ENCODE measurements around the gene SYCP3.

SYCP3 gene

DNA sequence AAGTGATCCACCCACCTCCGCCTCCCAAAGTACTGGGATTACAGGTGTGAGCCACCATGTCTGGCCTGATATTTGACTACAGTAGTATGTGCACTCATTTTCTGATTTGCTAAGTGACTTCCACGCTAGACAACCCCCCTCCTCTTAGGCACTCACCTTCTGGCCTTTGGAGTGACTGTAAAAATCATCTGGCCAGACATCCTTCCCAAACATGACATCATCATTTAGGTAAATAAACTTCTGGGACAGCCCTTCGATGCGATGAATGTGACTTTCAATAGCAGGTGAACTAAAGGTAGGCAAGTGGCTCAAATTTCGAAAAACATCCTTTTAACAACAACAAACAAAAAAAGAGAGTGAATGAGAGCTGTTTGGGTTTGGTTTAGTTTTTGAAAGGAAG, 30.6 kb upstream of the SYCP3 start:
- DNase-seq, result no peak
- peaks cover 28% of the 10 kb centered on the region for H3K36me3 Mint-ChIP-seq (ENCODE audit: low read depth)

DNA sequence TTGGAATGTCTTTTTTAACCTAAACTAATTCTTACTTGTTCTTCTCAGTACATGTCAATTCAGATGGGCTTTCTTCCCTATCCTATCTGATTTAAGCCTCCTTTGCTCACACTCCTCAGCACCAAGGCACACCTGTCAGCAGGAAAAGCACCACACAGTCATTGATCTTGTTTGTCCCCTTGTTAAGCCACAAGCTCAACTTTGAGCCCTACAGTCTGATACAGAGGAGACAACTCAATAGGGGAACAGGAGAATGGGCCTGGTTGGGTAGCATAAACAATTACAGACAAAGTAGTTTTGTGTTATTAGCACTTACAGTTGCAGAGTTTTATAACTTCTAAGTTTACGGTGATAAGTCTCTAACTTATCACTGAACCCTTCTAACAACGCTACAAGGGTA, 29.5 kb upstream of the SYCP3 start:
- no peak overlapping the region for H3K27ac Mint-ChIP-seq
- peaks cover 6% of the 10 kb centered on the region for H3K4me1 Mint-ChIP-seq
- ATAC-seq (no peak), DNase-seq (no peak)
- H3K9me3 Mint-ChIP-seq, result no peaks in the 10 kb centered on the region
- H3K36me3 Mint-ChIP-seq (ENCODE audit: low read depth), result peaks cover 34% of the 10 kb centered on the region
- H3K27me3 Mint-ChIP-seq, result no peaks in the 10 kb centered on the region
- H3K4me3 Mint-ChIP-seq, result no peak overlapping the region

More for the DNA sequence above, 30.6 kb upstream of the SYCP3 start:
- peaks cover 9% of the 10 kb centered on the region for H3K4me1 Mint-ChIP-seq
- no peak for ATAC-seq
- peak overlapping the region; percentile 46 for H3K27ac Mint-ChIP-seq
- H3K9me3 Mint-ChIP-seq, result no peaks in the 10 kb centered on the region
- H3K4me3 Mint-ChIP-seq, result no peak overlapping the region
- H3K27me3 Mint-ChIP-seq, result no peaks in the 10 kb centered on the region

DNA sequence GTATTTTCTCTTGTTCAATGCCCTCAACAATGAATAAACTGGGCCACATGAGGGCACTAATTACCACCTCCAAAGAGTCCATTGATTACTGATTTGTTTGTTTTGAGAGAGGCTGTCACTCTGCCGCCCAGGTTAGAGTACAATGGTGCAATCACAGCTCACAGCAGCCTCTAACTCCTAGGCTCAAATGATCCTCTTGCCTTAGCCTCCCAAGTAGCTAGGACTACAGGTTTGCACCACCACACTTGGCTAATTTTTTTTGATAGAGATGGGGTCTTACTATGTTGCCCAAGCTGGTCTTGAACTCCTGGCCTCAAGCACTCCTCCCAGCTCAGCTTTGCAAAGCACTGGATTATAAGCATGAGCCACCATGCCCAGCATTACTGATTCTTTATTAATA, 28.3 kb upstream of the SYCP3 start:
- H3K27ac Mint-ChIP-seq, result no peak overlapping the region
- H3K4me1 Mint-ChIP-seq, result peaks cover 3% of the 10 kb centered on the region
- DNase-seq (no peak), ATAC-seq (no peak)
- no peak overlapping the region for H3K4me3 Mint-ChIP-seq
- H3K27me3 Mint-ChIP-seq, result no peaks in the 10 kb centered on the region
- peaks cover 33% of the 10 kb centered on the region for H3K36me3 Mint-ChIP-seq (ENCODE audit: low read depth)
- H3K9me3 Mint-ChIP-seq, result no peaks in the 10 kb centered on the region

DNA sequence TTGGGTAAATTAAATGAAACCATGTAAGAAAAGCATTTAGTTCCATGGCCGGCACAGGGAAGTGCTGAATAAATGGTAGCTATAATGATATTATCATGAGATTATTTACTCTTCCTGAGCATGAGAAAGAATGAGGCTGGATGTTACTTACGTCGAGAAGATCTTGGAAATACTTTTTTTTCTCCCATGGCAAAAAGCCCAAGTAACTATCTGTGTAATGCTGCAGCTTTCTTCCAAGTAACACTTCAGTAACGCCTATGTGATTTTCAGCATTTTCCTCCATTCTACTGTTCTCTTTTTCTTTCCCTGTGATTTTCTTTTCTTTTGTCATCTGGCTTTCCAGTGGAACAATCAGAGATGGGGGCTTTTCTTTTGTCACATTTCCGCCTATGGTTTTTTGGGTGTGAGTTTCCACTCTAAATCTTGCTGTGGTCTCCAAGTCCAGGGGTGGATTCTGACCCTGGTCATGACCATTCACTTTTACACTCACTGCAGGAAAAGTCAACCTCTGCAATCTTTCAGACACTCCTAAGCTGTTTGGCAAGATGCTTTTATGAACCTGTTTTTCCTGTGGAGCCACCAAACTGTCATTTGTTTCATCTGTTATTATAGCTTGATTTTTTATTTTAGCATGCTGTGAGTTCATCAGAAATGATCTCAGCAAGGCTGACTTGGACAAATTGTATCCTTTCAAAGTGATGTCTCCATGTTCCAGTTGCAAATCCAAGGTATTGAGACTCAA, 25.0 kb upstream of the SYCP3 start:
- ATAC-seq, result no peak
- DNase-seq, result no peak
- Mint-ChIP-seq H3K4me1 (peaks cover 3% of the 10 kb centered on the region), H3K4me3 (no peak overlapping the region), H3K36me3 (ENCODE audit: low read depth) (peaks cover 28% of the 10 kb centered on the region), H3K27ac (no peak overlapping the region), H3K27me3 (no peaks in the 10 kb centered on the region), H3K9me3 (no peaks in the 10 kb centered on the region)

DNA sequence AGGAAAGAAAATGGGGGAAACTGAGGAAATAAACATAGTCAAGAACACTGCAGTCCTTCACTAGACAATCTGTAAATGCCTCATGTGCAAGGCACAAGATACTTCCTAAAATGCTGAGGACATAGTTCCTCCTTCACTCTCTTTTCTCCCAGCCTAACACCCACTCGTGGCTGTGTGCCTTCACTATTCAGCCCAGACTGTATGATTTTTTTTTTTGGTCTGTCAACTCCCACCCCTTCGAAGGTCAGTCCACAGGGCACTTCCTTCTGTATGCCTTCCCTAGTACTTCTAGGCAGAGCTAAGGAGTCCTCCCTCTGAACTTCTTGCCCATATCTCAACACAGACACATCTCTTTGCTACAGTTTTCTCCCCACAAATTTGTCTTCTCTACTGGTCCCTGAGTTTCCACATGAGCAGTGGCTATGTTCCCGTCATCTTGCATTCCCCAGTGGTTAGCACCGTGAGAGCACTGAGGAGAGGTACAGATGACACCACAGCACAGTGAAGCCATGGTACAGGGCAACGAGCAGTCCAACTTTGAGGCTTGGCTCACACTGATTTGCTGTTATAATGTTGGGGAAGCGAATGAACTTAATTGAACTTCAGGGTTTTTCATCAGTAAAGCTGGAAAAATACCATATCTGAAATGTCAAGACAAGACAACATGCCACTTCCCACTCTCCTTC, 24.1 kb upstream of the SYCP3 start:
- Mint-ChIP-seq H3K36me3 (ENCODE audit: low read depth) (peaks cover 29% of the 10 kb centered on the region), H3K4me3 (no peak overlapping the region), H3K9me3 (no peaks in the 10 kb centered on the region), H3K27me3 (no peaks in the 10 kb centered on the region), H3K4me1 (peaks cover 3% of the 10 kb centered on the region), H3K27ac (peak overlapping the region; percentile 18)
- ATAC-seq (no peak), DNase-seq (no peak)

DNA sequence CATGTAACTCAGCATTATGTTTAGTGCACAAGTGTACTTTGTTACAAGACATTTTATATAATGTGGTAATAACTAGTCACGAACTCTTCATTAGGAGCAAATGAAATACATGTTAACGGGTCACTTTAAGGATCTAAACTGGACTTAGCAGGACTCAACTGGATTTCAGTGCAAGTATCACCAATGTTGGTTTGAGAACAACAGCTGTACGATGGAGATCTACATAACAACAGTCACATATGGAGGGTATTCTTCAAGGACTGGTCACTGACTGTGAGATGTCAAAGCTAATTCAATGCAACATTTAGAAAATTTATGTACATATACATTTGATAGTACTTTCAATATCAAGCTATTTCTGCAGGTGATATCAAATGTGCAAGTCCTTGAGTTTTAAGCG, 22.5 kb upstream of the SYCP3 start:
- no peaks in the 10 kb centered on the region for H3K9me3 Mint-ChIP-seq

DNA sequence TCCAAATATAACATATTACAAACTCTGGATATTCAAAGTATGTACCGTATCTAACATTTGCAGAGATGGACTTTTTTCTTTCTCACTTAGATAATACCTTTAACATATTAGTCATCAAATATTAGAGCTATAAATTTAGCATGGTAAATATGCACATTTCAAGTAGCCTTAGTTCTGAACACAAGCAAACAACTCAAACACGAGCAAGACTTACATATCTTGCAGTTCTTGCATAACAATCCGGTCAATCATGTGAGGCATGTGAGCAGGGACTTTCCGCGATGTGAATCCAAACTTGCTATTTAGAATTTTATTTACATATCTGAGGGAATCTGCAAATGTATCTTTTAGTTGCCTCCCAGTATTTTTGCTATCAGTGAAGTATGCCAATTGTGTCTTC, 22.1 kb upstream of the SYCP3 start:
- no peak for DNase-seq
- peaks cover 3% of the 10 kb centered on the region for H3K4me1 Mint-ChIP-seq
- no peak overlapping the region for H3K27ac Mint-ChIP-seq
- no peaks in the 10 kb centered on the region for H3K27me3 Mint-ChIP-seq
- no peak for ATAC-seq
- H3K9me3 Mint-ChIP-seq, result no peaks in the 10 kb centered on the region
- H3K4me3 Mint-ChIP-seq, result no peak overlapping the region
- H3K36me3 Mint-ChIP-seq (ENCODE audit: low read depth), result peaks cover 28% of the 10 kb centered on the region

More for the DNA sequence above, 22.5 kb upstream of the SYCP3 start:
- Mint-ChIP-seq H3K36me3 (ENCODE audit: low read depth) (peaks cover 31% of the 10 kb centered on the region), H3K27me3 (no peaks in the 10 kb centered on the region), H3K4me1 (peaks cover 3% of the 10 kb centered on the region), H3K4me3 (no peak overlapping the region), H3K27ac (no peak overlapping the region)
- no peak for DNase-seq
- no peak for ATAC-seq

DNA sequence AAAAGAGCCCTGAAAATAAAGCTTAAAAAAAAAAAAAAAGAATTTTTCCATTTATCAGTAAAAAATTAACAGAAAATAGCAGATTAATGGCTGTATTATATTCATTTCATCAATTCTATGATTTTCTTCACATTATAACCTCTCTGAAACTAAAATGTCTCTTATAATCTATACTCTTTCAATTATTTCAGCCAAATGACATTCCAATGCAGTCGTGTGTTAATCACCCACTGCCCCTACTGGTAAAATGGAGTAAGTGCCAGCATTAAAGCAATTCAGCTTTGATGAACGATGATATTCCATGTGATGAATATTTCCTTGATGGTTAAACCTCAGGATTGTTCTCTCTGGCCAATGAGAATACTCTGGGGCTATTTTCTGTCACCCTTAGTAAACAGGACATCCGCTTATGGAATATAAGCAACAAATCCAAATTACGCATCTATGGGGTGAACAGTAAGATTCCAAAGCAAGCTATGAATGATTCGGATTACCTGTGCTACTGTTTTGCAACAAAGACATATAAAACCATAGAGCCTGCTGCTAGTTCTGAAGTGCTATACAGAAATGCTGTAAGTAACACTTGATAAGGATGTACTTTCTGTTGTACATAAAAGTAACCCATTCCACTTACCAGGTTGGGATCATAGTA, 20.3 kb upstream of the SYCP3 start:
- H3K27ac Mint-ChIP-seq, result no peak overlapping the region
- no peaks in the 10 kb centered on the region for H3K27me3 Mint-ChIP-seq
- no peak for ATAC-seq
- H3K4me3 Mint-ChIP-seq, result no peak overlapping the region
- no peak for DNase-seq
- peaks cover 31% of the 10 kb centered on the region for H3K36me3 Mint-ChIP-seq (ENCODE audit: low read depth)
- peaks cover 3% of the 10 kb centered on the region for H3K4me1 Mint-ChIP-seq
- H3K9me3 Mint-ChIP-seq, result no peaks in the 10 kb centered on the region

DNA sequence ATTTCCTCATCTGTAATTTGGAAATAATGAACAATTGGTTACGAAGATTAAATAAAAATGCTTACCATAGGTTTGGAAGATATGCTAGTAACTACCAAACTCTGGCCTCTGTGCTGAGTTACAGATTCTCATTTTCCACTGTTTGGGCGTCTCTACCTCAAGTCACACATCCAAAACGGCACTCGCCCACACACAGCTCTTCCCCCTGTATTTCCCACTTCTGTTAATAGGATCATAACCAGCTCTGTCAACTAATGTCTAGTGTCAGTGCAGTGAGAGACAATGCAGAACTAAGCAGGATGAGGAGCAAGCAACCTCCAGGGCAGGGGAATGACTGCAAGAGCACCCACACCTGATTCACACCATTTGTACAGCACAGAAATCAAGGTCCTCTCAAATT, 10.9 kb upstream of the SYCP3 start:
- Mint-ChIP-seq H3K4me3 (no peak overlapping the region), H3K27ac (no peak overlapping the region), H3K27me3 (no peaks in the 10 kb centered on the region), H3K36me3 (ENCODE audit: low read depth) (peaks cover 47% of the 10 kb centered on the region), H3K4me1 (no peaks in the 10 kb centered on the region), H3K9me3 (no peaks in the 10 kb centered on the region)
- DNase-seq, result no peak
- ATAC-seq, result no peak

DNA sequence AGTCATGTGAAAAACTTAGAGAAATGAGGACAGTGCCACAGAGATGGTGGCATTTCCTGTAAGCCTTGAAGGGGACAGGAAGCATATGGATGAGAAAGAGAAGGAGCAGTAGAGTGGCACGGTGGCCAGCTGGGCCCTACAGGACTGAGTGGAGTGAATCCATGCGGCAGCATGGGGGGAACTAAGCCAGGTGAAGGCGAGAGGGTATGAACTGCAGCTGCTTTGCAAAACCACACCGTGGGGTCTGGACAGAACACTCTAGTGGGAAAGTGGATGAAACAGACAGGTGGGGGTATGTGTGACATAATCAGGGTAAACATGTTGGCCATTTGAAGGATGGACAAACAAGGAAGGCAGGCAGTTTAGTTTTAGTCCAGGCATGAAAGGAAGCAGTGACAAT, 10.4 kb upstream of the SYCP3 start:
- no peaks in the 10 kb centered on the region for H3K9me3 Mint-ChIP-seq
- H3K4me1 Mint-ChIP-seq, result no peaks in the 10 kb centered on the region
- H3K4me3 Mint-ChIP-seq, result no peak overlapping the region
- DNase-seq (no peak), ATAC-seq (no peak)
- H3K27me3 Mint-ChIP-seq, result no peaks in the 10 kb centered on the region
- peaks cover 47% of the 10 kb centered on the region for H3K36me3 Mint-ChIP-seq (ENCODE audit: low read depth)
- no peak overlapping the region for H3K27ac Mint-ChIP-seq

DNA sequence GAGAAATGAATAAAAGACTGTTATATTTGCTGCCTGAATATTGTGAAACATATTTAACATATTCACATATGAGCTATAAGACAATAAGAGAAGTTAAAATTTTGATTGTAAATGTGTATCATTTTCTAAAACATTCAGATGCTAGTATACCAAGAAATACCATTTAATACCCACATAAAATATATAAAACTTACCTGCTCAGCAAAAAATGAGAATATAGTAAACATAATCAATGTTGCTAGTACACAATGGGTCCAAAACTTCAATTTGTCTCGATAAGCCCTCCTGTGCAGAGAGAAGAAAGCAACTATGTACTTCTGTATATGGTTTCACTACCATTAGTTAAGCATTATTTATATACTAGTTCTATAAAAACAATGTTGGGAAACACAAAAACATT, 9.6 kb upstream of the SYCP3 start:
- H3K36me3 Mint-ChIP-seq (ENCODE audit: low read depth), result peaks cover 46% of the 10 kb centered on the region
- no peak overlapping the region for H3K27ac Mint-ChIP-seq
- H3K4me3 Mint-ChIP-seq, result no peak overlapping the region

DNA sequence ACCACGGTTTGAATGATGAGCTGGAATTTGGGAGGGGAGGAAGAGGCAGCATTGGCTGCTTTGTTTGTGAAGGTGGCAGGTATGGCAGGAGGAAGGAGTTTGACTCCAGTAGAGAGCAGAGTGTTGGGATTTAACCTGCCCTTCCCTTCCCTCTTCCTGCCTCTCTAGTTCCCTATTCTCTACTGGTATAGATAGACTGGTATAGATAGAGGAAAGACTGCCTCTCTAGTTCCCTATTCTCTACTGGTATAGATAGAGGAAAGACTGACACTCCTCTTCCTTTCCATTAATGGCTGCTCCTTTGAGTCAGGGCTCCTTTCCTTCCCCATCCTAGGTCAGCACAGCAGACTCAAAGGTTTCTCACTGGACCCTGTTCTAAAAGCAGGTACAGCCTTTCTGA, 8.4 kb upstream of the SYCP3 start:
- Mint-ChIP-seq H3K27me3 (no peaks in the 10 kb centered on the region), H3K36me3 (ENCODE audit: low read depth) (peaks cover 41% of the 10 kb centered on the region), H3K4me1 (peaks cover 12% of the 10 kb centered on the region), H3K4me3 (no peak overlapping the region), H3K9me3 (no peaks in the 10 kb centered on the region), H3K27ac (no peak overlapping the region)
- no peak for ATAC-seq
- DNase-seq, result no peak

More for the DNA sequence above, 9.6 kb upstream of the SYCP3 start:
- H3K27me3 Mint-ChIP-seq, result no peaks in the 10 kb centered on the region
- ATAC-seq (no peak), DNase-seq (no peak)
- H3K9me3 Mint-ChIP-seq, result no peaks in the 10 kb centered on the region
- peaks cover 3% of the 10 kb centered on the region for H3K4me1 Mint-ChIP-seq

DNA sequence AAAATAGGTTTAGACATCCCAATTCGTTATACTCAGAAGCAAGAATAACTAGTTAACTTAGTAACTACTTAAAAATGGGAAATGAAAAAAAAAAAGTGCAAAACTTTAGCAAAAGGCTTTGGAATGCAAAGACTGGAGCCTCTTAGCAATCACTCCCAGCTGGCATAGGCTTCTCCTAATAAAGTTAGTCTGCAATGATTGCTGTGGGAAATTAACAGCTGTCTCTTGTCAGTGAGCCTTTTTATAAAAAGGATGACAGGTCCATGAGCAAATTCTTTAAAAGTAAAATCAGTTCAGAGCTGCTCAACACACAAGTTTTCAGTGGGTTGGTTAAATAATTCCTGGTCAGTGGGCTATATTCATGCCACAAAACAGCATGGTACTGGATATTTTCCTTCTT, 7.4 kb upstream of the SYCP3 start:
- no peaks in the 10 kb centered on the region for H3K9me3 Mint-ChIP-seq
- no peaks in the 10 kb centered on the region for H3K27me3 Mint-ChIP-seq
- no peak for DNase-seq
- ATAC-seq, result no peak
- H3K27ac Mint-ChIP-seq, result no peak overlapping the region
- peaks cover 15% of the 10 kb centered on the region for H3K4me1 Mint-ChIP-seq
- H3K36me3 Mint-ChIP-seq (ENCODE audit: low read depth), result peaks cover 42% of the 10 kb centered on the region
- H3K4me3 Mint-ChIP-seq, result no peak overlapping the region

DNA sequence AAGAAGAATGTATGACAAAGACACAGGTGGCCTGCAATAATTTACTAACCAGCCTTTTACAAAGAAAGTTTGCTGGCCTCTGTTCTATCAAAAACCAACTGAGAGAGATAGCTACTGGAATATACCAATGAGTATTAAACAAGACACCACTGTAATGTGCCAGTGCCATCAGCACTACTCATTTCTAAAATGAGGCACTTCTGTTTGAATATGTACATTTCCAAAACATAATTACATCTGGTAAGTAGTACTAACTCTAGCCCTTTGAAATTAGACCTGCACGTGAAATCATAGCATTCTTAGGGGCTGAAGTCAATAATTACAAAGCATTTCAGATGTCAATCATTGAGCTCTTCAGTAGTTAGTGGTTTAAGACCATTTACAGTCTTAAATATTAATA, 6.9 kb upstream of the SYCP3 start:
- Mint-ChIP-seq H3K36me3 (ENCODE audit: low read depth) (peaks cover 41% of the 10 kb centered on the region), H3K27me3 (no peaks in the 10 kb centered on the region), H3K4me3 (no peak overlapping the region), H3K27ac (no peak overlapping the region), H3K9me3 (no peaks in the 10 kb centered on the region), H3K4me1 (peaks cover 15% of the 10 kb centered on the region)
- ATAC-seq, result no peak
- DNase-seq, result no peak

DNA sequence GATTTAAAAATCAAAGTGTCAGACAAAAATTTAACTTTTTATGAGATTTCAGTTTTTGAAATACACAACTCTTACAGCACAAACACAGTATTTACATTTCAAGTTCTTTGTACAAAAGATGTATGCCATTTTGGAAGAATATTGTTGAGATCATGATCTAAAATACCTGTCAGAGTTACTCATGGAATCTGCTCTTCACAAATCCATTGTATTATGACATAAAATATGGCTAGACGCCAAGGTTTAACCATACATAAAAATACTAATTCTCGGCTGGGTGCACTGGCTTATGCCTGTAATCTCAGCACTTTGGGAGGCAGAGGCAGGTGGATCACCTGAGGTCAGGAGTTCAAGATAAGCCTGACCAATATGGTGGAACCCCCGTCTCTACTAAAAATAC, 6.2 kb upstream of the SYCP3 start:
- ATAC-seq (no peak), DNase-seq (no peak)
- Mint-ChIP-seq H3K9me3 (no peaks in the 10 kb centered on the region), H3K4me3 (no peak overlapping the region), H3K27ac (no peak overlapping the region), H3K4me1 (peaks cover 15% of the 10 kb centered on the region), H3K36me3 (ENCODE audit: low read depth) (peaks cover 39% of the 10 kb centered on the region), H3K27me3 (no peaks in the 10 kb centered on the region)

Data from activated naive CD8-positive, alpha-beta T cell treated with anti-CD3 and anti-CD28 coated beads, Interleukin-2, amount 50 U/mL, for 24 hours (primary cell).